HFFc6 (cell line): Measurements from ENCODE around the gene PROCA1. TPM values are rescaled to one million over a fixed set of nuclear protein-coding genes. Genes with fewer than 3 reads are reported as not detected.

Source experiments
- DNase-seq: peaks from one replicate; pipeline ENCODE4 v3.0.0-alpha.2; 2018
- H3K27ac Mint-ChIP-seq: 2 replicates; pipeline ENCODE4 v1.8.0; 2020; ENCODE audit warnings: mild to moderate bottlenecking, mixed read lengths
- H3K27me3 Mint-ChIP-seq: 2 replicates; pipeline ENCODE4 v1.8.0; 2021; ENCODE audit warnings: mild to moderate bottlenecking, moderate library complexity, mixed read lengths; ENCODE audit not compliant: insufficient read depth
- H3K36me3 Mint-ChIP-seq: 2 replicates; pipeline ENCODE4 v1.8.0; 2021; ENCODE audit warnings: low read depth, mixed read lengths
- H3K4me1 Mint-ChIP-seq: 2 replicates; pipeline ENCODE4 v1.8.0; 2020; ENCODE audit warnings: low read depth, mixed read lengths
- H3K4me3 Mint-ChIP-seq: 2 replicates; pipeline ENCODE4 v1.8.0; 2020; ENCODE audit warnings: mild to moderate bottlenecking, moderate library complexity, mixed read lengths
- H3K9me3 Mint-ChIP-seq: 2 replicates; pipeline ENCODE4 v1.8.0; 2020; ENCODE audit warnings: mild to moderate bottlenecking, mixed read lengths
- total RNA-seq, 6 experiments: library from RNA; stranded (reverse); fragmentation: NEBNext Ultra II Directional; extraction: Animal tissue kit (Norgen Biotek cat#: 25700); gene quantifications; 2 replicates in 1 of 6; 3 replicates in 5 of 6; pipeline ENCODE4 v1.2.3, GENCODE V29; 2021
- TF ChIP-seq, protein P1 (sequence below): fragments of 200-600 bp; sonication (generic); IDR thresholded peaks from 2 replicates; pipeline ENCODE4 v1.5.0; 2021; ENCODE audit warnings: antibody characterized with exemption, mild to moderate bottlenecking

Gene PROCA1
- total RNA-seq, 6 experiments from 2014 or later = 0.60 to 1.1 (median 0.70) TPM

DNA sequence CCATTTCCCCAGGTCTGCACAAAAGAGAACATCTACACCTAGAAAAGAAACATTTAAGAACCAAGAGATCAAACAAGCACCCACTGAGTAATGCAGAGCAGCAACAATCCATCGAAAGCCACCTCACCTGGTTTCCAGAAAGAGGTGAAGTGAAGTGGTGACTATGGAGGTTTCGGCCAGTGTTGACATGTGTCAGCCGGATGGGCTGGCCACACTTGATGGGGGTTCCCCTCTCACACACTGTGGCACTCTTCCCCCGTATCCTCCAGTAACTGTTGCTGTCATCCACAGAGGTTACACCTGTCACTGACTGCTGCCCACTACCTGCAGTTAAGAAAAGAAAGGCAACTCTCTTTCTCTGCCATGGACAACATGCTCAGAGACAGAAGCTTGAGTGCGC, 56.5 kb downstream of the PROCA1 start:
- H3K27ac Mint-ChIP-seq = no peak overlapping the region
- no peak overlapping the region for H3K4me3 Mint-ChIP-seq
- no peaks in the 10 kb centered on the region for H3K27me3 Mint-ChIP-seq
- no peak for DNase-seq
- no peaks in the 10 kb centered on the region for H3K9me3 Mint-ChIP-seq
- TF ChIP-seq, protein P1, sequence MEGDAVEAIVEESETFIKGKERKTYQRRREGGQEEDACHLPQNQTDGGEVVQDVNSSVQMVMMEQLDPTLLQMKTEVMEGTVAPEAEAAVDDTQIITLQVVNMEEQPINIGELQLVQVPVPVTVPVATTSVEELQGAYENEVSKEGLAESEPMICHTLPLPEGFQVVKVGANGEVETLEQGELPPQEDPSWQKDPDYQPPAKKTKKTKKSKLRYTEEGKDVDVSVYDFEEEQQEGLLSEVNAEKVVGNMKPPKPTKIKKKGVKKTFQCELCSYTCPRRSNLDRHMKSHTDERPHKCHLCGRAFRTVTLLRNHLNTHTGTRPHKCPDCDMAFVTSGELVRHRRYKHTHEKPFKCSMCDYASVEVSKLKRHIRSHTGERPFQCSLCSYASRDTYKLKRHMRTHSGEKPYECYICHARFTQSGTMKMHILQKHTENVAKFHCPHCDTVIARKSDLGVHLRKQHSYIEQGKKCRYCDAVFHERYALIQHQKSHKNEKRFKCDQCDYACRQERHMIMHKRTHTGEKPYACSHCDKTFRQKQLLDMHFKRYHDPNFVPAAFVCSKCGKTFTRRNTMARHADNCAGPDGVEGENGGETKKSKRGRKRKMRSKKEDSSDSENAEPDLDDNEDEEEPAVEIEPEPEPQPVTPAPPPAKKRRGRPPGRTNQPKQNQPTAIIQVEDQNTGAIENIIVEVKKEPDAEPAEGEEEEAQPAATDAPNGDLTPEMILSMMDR = no peak
- peaks cover 12% of the 10 kb centered on the region for H3K4me1 Mint-ChIP-seq
- peaks cover 9% of the 10 kb centered on the region for H3K36me3 Mint-ChIP-seq

Other genes starting within 250 kb of the PROCA1 start
- gene SLC13A2, start 238.2 kb downstream of the PROCA1 start, total RNA-seq = under 1 TPM in 2 of 6 experiments, not detected in 4; 0.07 to 0.08 TPM
- gene FOXN1, start 205.5 kb downstream of the PROCA1 start, total RNA-seq = not detected
- 10 to 100 TPM; 28.3 to 36.9 (median 30.1) TPM for gene UNC119, start 159.3 kb downstream of the PROCA1 start, total RNA-seq
- 10 to 100 TPM; 69.5 to 94.7 (median 78.0) TPM for gene PIGS, start 140.4 kb downstream of the PROCA1 start, total RNA-seq
- 10 to 100 TPM in 5 of 6 experiments, 1 to 10 TPM in 1; 8.6 to 14.7 (median 10.3) TPM for gene ALDOC, start 135.0 kb downstream of the PROCA1 start, total RNA-seq
- gene SPAG5, start 112.9 kb downstream of the PROCA1 start, total RNA-seq = 10 to 100 TPM; 29.2 to 73.3 (median 69.4) TPM
- 1 to 10 TPM; 3.2 to 4.3 (median 3.5) TPM for gene RSKR, start 97.7 kb downstream of the PROCA1 start, total RNA-seq
- gene BLTP2, start 66.7 kb downstream of the PROCA1 start, total RNA-seq = 100 to 1,000 TPM; 111 to 158 (median 134) TPM
- gene SDF2, start 50.0 kb downstream of the PROCA1 start, total RNA-seq = 10 to 100 TPM; 65.8 to 96.8 (median 71.5) TPM
- gene SUPT6H, start 49.7 kb downstream of the PROCA1 start, total RNA-seq = 10 to 100 TPM; 72.7 to 79.7 (median 74.0) TPM
- gene RAB34, start 6.0 kb upstream of the PROCA1 start, total RNA-seq = 100 to 1,000 TPM; 161 to 219 (median 192) TPM
- gene RPL23A, start 8.1 kb upstream of the PROCA1 start, total RNA-seq = 1,000 to 10,000 TPM; 1,227 to 1,529 (median 1,391) TPM
- gene TLCD1, start 14.3 kb upstream of the PROCA1 start, total RNA-seq = 10 to 100 TPM in 4 of 6 experiments, 1 to 10 TPM in 2; 8.0 to 14.6 (median 11.3) TPM
- gene NEK8, start 16.9 kb upstream of the PROCA1 start, total RNA-seq = 1 to 10 TPM; 1.9 to 3.1 (median 2.5) TPM
- gene TRAF4, start 32.1 kb upstream of the PROCA1 start, total RNA-seq = 10 to 100 TPM; 48.0 to 61.3 (median 53.8) TPM
- 10 to 100 TPM; 14.5 to 17.2 (median 16.6) TPM for gene FAM222B, start 130.9 kb upstream of the PROCA1 start, total RNA-seq
- gene ERAL1, start 143.1 kb upstream of the PROCA1 start, total RNA-seq = 10 to 100 TPM; 43.3 to 55.1 (median 46.1) TPM
- 10 to 100 TPM; 46.7 to 85.7 (median 77.9) TPM for gene FLOT2, start 185.8 kb upstream of the PROCA1 start, total RNA-seq
- gene DHRS13, start 191.2 kb upstream of the PROCA1 start, total RNA-seq = 1 to 10 TPM; 1.5 to 3.0 (median 2.2) TPM
- 10 to 100 TPM; 26.4 to 33.6 (median 29.8) TPM for gene PHF12, start 239.6 kb upstream of the PROCA1 start, total RNA-seq